Measurements from ENCODE around the gene ADAM22.

GRCh38 chr7:88116235-88116795 is 182.3 kb downstream of the ADAM22 start:
- TF ChIP-seq, protein P1, sequence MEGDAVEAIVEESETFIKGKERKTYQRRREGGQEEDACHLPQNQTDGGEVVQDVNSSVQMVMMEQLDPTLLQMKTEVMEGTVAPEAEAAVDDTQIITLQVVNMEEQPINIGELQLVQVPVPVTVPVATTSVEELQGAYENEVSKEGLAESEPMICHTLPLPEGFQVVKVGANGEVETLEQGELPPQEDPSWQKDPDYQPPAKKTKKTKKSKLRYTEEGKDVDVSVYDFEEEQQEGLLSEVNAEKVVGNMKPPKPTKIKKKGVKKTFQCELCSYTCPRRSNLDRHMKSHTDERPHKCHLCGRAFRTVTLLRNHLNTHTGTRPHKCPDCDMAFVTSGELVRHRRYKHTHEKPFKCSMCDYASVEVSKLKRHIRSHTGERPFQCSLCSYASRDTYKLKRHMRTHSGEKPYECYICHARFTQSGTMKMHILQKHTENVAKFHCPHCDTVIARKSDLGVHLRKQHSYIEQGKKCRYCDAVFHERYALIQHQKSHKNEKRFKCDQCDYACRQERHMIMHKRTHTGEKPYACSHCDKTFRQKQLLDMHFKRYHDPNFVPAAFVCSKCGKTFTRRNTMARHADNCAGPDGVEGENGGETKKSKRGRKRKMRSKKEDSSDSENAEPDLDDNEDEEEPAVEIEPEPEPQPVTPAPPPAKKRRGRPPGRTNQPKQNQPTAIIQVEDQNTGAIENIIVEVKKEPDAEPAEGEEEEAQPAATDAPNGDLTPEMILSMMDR (IDR thresholded peaks at IDR 0.05): no peak
- TF ChIP-seq POLR2A (IDR thresholded peaks at IDR 0.05) (no peak), EP300 (IDR thresholded peaks at IDR 0.05) (no peak)
